ENCODE measurements around the gene THAP10.
"Not testable (repeated sequence)": the region's sequence is repeated elsewhere in the genome, so short reads cannot be mapped to it uniquely, and the experiment has no call there.

THAP10 gene

DNA sequence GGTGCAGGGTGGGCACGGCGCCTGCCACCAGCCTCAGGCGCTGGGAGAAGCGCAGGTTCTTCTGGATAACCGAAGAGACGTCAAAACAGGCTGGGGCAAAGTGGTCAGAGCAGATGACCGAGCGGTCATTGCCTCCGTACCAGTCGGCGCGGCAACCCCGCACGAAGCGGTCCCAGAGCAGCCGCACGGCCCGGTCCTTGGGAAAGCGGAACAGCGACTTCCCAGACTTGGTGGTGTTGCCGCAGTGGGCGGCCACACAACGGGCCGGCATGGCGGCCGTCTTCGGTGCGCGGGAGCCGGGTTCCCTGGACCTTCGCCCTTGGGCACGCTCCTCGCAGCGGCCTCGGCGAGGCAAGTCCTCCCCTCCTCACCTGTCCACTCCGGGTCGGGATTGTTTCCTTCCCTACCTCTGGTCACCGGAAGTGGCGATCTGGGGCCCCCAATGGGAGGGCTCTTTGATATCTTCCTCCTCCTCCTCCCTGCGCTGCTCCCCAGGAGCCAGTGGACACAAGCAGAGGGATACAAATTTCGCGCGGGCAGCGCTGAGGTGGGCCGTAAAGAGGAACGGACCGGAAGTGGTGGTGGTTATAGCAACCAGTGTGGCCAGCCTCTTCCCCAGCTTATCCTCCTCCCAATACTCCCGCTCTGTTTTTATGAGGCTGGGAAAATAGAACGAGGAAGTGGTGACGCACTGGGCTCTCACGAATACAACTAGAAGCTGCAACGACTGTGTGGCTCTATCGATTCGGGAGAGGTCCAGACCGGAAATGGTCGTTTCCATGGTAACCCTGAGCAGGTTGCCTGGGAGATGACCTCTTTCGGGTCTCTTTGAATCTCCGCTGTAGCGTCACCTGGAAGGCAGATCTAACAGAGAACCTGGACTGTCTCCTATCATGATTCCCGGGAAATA, at the start of gene THAP10, which contains the start of gene LRRC49:
THAP10 (minus strand) TSS at position 432 of the 910 bp plus-strand sequence; CDS start at position 271, 161 bp downstream.
LRRC49 (plus strand) TSS at position 825 of the 910 bp plus-strand sequence; CDS start at position 894, 69 bp downstream.
- peak; percentile 22 to 37 for DNase-seq (ENCODE audit: low read depth in 2 of 2)

DNA sequence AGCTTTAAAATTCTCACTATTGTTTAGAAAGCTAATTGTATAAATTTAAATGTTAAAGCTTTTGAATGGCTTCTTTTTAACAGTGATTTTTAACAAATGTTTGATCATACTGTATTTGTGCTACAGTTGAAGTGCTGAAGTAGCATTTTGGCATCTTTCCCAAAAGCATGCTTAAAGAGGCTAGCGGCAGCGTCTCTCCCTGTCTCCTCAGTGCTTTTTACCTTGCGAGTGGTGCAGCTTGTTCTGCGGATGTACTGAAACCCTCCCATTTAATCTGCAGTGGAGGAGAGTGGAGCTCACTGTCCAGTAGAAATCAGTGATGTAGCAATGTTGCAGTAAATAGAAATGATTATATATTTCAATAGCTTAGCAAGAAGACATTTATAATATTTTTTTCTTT, 44.1 kb upstream of the THAP10 start:
- no peak for DNase-seq (ENCODE audit: low read depth in 2 of 2)

DNA sequence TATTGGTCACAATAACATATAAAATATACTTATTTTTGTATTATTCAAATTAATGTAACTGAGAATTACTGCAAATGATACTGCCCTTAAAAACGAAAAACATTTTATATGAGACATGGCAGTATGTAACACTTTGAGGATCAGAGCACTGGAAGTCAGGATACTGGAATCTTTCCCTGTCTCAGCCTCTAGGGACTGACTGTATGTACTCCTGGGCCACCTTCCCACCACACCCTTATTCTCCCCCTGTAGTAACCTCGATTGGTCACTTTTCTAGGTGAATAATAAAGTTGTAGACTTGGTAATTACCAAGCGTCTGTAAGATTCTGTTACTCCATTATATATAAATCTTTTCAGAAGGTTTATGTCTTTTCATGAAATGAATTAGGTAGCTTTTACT, 43.4 kb upstream of the THAP10 start:
- DNase-seq (ENCODE audit: low read depth in 2 of 2) = no peak

DNA sequence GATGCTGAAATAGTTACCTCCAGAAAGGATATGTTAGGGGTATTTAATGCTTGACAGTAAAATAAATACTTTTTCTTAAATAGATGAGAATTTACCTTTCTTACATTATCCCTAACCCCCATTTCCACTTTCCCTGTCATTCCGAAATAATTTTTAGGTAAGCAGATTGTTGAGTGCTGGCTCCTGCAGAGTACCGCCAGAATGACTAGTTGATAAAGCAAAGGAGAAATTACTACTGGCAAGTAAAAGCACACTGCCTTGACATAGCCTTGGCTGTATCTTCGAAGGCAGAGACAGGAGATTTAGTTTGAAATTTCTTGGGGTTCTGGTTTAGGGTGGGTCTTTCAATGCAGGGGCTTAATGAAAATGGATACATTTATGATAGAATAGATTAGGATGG, 41.2 kb upstream of the THAP10 start:
- no peak for DNase-seq (ENCODE audit: low read depth in 2 of 2)

DNA sequence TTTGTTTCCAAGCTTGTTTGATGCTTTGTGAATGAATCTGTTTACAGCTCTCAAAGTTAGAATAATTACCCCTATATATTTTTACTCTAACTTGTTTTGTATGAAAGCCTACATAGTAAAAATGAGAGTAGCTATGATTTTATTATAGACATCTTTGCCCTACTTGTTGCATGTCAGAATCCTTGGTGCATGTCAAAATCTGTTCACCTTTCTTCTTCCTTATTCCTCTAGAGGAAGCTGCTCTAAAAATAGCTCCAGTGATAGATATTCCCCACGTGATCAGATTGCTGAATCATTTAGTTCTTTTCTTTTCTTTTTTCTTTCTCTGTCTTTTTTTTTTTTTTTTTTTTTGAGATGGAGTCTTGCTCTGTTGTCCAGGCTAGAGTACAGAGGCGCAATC, 40.2 kb upstream of the THAP10 start:
- no peak for DNase-seq (ENCODE audit: low read depth in 2 of 2)

DNA sequence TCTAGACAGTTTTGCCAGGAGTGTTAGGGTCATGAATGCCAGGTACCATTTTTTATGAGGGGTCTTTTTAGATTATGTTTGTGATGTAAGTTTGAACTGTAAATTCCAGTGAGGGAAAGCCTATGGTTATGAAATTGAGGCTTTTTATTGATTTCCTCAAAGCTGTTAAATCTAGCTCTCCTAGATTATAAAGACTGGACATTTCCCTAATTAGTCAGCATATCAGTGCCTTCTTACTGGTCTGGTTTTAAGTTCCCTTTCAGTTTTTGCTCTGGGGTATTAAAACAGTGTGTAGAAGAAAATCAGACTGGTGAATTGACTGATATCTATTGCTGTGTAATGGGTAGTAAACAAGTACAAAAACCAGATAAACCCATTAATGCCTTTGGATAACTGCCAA, 39.6 kb upstream of the THAP10 start:
- no peak for DNase-seq (ENCODE audit: low read depth in 2 of 2)

DNA sequence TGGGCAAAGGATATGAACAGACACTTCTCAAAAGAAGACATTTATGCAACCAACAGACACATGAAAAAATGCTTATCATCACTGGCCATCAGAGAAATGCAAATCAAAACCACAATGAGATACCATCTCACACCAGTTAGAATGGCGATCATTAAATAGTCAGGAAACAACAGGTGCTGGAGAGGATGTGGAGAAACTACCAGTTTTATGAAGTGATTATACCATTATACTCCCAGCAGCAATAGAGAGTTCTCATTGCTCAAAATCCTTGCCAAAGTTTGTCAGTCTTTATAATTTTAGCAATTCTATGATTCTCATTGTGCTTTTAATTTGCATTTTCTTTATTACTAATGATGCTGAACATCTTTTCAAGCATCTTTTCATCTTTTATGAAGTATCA, 34.7 kb upstream of the THAP10 start:
- not testable (repeated sequence) for DNase-seq (ENCODE audit: low read depth in 2 of 2)

DNA sequence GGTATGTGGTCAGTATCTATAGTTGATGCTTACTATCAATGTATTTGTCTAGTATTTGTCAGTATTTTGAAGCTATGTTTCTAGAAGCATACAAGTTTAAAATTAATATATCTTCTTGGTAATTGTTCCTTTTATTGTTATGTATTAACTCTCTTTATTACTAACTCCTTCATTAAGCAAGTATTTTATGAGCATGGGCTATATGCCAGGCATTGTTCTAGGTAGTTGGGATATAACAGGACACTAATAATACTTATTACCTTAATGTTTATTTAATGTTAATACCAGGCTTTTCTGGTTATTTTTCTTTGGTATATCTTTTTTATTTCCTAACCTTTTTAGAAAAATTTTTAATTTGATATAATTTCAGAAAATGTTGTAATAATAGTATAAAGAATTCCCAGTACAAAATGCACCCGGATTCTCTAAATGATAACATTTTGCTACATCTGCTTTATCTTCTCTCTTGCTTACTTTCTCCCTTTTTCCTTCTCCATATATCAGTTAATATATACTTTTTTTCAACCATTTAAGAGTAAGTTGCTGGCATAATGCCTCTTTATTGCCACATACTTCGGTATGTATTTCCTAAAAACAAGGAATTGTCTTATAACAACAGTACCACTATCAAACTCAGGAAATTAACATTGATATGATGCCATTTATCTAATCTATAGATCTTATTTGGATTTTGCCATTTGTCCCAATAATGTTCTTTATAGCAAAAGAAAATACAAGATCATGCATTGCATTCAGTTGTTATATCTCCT, 31.3 kb upstream of the THAP10 start:
- no peak for DNase-seq (ENCODE audit: low read depth in 2 of 2)

DNA sequence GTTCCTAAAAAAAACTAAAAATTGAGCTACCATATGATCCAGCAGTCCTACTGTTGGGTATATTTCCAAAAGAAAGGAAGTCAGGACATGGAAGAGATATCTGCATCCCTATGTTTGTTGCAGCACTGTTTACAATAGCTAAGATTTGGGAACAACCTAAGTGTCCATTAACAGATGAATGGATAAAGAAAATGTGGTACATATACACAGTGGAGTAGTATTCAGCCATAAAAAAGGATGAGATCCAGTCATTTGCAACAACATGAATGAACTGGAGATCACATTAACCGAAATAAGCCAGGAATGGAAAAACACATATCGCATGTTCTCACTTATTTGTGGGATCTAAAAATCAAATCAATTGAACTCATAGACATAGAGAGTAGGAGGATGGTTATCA, 29.9 kb upstream of the THAP10 start:
- no peak for DNase-seq (ENCODE audit: low read depth in 2 of 2)

DNA sequence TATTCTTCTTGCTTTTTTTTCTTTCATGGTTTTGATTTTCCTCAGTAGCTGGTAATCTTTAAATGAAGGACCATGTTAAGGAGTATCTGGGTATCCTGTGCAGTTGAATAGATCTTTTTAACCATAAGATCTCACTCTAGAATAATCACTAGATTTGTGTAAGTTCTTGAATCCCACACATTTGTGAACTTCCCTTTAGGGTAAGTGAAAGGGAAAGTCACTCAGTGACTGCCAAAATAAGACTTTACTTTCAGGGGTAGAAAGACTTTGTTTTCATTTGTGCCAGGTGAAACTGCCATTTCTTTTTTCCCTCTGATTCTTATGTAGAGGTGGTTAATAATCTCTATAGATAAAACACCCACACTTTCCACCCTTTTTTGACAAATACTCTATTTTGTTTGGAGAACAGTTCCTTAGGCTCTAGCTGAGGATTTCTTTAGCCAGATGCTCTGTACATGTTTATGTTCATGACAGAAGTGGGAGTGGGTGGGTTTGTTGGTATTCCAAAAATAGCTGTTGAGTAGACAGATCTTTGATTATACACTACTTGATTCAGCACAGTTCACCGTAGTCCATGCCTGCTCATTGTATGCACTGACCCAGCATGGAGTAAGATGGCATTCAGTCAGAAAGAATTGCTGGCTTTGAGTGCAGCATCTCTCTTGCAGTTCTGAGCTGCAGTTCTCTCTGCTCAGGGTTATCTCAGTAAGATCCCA, 28.9 kb upstream of the THAP10 start:
- DNase-seq (ENCODE audit: low read depth in 2 of 2) = no peak

DNA sequence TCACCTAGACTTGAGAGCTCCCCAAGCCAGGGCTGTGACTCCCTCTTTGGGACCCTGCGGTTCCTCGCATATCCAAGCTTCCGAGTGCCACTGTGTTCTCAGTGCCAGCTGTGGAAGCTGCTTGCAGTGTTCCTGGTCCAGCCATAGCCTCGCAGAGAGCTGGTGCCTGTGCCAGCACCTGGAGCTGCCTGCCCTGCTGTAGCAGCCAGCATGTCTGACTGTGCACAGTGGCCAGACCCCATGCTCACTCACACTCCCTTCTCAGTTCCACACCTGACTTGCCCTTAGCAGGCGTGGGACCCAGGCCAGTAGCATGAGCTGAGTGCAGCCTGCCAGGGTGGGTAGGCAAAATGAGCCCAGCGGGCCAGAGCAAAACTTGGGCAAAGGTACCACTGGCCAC, 25.7 kb upstream of the THAP10 start:
- DNase-seq (ENCODE audit: low read depth in 2 of 2) = no peak

DNA sequence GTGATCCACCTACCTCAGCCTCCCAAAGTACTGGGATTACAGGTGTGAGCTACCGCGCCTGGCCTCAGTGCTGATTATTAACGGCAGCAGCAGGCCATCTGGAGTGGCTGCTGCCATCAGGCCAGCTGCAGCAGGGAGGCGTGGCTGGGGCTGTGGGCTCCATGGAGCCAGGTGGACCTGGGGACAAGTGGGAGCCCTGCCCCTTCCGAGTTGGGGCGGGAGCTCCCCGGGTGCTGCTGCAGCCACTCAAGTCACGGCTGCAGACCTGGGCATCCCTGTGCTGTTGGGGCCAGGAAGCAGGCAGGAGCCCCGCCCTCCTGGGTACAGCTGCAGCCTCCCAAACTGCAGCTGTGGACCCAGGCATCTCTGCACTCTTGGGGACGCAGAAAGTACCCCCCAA, 24.3 kb upstream of the THAP10 start:
- no peak for DNase-seq (ENCODE audit: low read depth in 2 of 2)

DNA sequence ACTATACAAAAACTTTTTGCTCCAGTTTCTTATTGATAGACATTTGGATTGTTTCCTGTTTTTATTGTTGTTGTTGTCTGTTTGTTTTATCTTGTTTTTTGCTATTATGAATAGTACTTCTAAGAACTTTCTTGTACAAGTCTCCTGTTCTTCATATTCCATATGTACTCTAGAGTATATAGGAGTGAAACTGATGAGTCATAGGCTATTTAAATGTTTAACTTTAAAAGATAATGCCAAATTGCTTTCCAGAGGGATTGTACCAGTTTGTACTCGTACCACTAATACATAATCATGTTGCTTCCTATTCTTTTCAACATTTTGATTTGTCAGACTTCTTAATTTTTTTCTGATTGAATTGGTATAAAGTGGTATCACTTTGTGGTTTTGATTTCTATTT, 20.0 kb upstream of the THAP10 start:
- DNase-seq (ENCODE audit: low read depth in 2 of 2) = no peak

DNA sequence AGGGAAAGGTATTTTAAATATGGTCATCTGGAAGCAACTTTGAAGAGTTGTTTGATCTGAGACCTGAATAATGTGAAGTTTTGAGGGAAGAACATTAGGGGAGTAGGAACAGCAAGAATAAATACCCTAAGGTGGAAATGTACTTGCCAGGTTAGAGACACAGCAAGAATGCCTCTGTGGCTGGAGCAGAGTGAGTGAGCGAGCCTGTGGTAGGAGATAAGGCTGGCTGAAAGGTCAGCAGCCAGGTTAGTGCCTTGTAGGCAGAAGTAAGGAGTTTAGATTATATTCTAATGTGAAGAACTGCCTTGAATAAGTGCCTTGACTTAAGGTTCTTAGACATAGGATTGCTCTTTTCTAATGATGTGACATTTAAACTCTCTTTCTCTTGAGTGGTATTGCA, 18.7 kb upstream of the THAP10 start:
- no peak for DNase-seq (ENCODE audit: low read depth in 2 of 2)

DNA sequence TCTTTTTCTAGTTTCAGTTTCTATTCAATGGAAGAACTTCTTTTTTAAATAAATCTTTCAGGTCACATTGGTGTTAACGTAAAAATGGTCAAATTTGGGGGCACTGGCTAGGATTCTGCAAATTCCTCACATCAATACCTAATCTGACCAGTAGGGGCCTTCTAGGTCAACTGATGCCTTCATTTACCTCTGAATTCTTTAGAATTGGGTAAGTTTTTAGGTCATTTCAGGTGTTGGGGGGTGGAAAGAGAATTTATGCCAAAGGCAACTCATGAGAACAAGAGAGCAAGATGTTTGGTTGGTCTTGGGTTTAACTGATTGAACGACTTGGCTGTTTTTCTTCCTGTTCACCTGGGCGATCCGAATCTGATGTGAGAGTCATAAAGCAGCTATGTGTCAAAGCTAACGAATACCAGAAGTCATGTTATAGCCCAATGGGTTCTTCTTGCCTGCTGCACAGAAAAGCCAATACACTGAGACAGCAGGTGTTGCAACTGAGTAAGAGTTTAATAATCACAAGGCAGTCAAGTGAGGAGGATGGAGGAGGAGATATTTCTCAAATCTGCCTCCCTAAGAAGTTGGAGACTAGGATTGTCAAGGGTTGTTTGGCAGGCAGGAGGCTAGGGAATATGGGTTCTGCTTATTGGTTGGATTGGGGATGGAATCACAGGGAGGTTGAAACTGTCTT, 15.7 kb upstream of the THAP10 start:
- DNase-seq (ENCODE audit: low read depth in 2 of 2) = no peak

DNA sequence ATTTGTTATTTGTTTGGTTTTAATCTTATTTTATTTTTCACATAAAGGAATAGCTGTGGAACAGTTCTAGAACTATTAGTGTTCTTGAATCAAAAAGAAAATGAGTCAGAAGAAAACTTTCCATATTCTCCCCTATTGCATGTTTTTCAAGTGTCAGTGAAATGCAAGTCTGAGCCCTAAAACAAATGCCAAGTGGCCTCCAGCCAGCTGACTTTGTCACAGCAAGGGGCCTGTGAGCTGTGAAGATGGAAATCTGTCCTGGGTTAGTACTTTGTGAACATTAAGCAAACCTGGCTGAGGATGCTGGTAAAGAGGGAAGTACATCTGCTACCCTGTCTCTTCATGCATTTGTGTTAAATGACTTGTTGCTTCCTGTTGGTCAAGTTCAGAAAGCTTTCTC, 14.6 kb upstream of the THAP10 start:
- DNase-seq (ENCODE audit: low read depth in 2 of 2) = no peak

DNA sequence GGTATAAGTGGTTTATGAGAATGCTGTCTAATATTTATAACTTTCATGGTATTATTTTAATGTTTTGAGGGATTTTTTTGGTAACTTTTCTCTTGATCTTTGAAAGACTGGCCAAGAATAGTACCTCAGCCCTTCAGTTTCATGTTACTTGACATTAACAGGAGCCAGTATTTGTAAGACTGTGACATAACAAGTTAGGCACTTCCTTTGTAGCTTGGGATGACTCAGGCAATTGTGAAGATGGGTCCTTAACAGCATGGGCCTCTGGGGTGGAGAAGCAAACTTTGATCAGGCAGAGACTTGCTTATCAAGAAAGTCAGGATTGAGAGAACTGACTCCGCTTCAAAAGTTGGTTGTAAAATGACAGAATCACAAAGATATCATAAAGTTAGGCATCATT, 9.9 kb upstream of the THAP10 start:
- DNase-seq (ENCODE audit: low read depth in 2 of 2) = no peak

DNA sequence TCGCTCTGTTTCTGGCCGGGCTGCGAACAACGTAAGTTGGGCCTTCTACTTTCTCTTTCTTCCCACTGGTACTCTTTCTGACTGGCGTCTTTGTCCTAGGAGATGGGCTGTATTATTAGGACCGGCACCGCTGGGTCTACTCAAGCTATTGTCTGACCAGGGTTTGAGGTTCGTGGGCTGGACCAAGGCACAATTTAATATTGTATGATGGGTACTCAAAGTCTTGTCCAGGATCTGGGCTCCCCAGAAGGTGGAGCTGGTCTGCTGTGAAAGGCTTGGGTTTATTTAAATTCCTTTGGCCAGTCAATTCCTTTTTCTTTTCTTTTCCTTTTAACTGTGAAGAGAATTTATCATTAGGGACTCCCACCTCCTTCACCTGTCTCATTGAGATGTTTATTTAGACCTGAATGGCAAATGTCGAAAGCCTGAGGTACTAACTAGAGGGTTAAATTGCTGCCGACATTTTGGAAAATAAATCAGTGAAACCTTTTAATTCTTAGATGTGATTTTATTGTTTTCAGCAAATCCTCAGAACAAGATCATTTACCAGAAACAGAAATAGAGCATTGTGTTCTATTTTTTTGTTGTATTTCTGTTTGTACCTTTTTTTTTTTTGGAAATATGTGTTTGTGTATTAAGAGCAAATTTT, 803 bp upstream of the THAP10 start:
- no peak for DNase-seq (ENCODE audit: low read depth in 2 of 2)

DNA sequence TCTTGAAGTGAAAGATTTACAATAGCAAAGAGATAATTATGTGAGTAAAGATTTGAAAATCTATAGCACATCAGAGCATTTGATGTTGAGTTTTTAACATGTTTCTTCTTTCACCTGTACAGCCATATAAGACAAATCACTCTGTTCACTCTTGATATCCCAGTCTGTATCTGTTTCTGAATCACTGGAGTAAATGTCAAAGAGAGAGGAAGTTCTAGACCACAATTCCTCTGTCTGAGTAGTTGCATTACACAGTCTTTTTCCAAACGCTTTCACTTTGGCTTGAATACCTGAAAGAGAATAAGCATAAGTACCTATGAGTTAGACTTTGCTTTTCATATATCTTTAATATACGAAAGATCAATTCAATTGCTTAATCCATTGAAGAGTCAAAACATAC, 9.9 kb downstream of the THAP10 start:
- no peak for DNase-seq (ENCODE audit: low read depth in 2 of 2)

DNA sequence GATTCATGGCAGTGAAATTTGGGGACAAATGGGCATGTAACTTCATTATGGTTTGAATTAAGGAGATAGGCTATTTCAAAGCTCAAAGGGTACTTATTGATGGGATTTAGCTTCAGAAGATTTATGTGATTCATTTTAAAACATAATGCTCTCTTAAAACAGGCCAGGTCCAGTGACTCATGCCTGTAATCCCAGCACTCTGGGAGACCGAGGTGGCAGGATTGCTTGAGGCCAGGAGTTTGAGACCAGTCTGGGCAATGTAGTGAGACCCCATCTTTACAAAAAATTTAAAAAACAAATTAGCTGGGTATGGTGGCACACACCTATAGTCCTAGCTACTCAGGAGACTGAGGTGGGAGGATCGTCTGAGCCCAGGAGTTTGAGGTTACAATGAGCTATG, 11.5 kb downstream of the THAP10 start:
- no peak for DNase-seq (ENCODE audit: low read depth in 2 of 2)

DNA sequence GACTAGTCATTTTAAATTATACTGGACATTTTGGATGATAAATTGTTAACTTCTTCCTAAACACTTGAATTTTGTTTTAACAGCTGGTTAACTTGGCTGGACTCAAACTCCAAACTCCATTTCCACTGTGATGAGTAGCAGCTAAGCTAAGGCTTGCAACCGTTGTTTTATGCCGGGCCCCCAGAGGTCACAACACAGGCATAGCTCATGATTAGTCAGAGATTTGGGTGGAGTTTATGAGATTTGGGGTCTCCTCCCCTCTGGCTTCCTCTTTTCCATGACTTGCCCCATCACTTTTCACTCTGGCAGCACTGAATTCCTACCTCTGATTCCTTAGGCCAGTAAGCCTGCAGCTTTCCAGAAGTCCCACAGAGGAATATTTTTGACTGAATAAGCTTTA, 12.8 kb downstream of the THAP10 start:
- no peak for DNase-seq (ENCODE audit: low read depth in 2 of 2)

All from stimulated activated CD4-positive, alpha-beta T cell treated with anti-CD3 and anti-CD28 coated beads, Interleukin-4, amount 100 ng/mL, for 48 hours (primary cell).